Epithelial cell of esophagus (primary cell): Measurements from ENCODE around the gene NECAB3.

Experiments
- DNase-seq: peaks from one replicate; pipeline ENCODE4 v3.0.0; 2010; ENCODE audit warnings: low read depth
- H3K4me3 ChIP-seq: 2 replicates; pipeline ENCODE4 v1.5.1; 2011; ENCODE audit warnings: mild to moderate bottlenecking, low read length, control low read depth
- TF ChIP-seq, protein P1 (sequence below): IDR thresholded peaks from 2 replicates; pipeline ENCODE4 v1.5.1; 2011; ENCODE audit warnings: low read depth, mild to moderate bottlenecking, low read length, control low read depth, inconsistent platforms; ENCODE audit not compliant: insufficient read depth; ENCODE audit errors: missing control alignments

Gene NECAB3

GRCh38 chr20:33681288-33681687, 7.1 kb upstream of the NECAB3 start:
- no peak for DNase-seq
- H3K4me3 ChIP-seq: no peak overlapping the region
- TF ChIP-seq, protein P1, sequence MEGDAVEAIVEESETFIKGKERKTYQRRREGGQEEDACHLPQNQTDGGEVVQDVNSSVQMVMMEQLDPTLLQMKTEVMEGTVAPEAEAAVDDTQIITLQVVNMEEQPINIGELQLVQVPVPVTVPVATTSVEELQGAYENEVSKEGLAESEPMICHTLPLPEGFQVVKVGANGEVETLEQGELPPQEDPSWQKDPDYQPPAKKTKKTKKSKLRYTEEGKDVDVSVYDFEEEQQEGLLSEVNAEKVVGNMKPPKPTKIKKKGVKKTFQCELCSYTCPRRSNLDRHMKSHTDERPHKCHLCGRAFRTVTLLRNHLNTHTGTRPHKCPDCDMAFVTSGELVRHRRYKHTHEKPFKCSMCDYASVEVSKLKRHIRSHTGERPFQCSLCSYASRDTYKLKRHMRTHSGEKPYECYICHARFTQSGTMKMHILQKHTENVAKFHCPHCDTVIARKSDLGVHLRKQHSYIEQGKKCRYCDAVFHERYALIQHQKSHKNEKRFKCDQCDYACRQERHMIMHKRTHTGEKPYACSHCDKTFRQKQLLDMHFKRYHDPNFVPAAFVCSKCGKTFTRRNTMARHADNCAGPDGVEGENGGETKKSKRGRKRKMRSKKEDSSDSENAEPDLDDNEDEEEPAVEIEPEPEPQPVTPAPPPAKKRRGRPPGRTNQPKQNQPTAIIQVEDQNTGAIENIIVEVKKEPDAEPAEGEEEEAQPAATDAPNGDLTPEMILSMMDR: no peak

- H3K4me3 ChIP-seq: no peak overlapping the region
- TF ChIP-seq, protein P1: no peak
- no peak for DNase-seq
These were observed 6.5 kb upstream of the NECAB3 start for GRCh38 chr20:33680686-33681085.

DNA sequence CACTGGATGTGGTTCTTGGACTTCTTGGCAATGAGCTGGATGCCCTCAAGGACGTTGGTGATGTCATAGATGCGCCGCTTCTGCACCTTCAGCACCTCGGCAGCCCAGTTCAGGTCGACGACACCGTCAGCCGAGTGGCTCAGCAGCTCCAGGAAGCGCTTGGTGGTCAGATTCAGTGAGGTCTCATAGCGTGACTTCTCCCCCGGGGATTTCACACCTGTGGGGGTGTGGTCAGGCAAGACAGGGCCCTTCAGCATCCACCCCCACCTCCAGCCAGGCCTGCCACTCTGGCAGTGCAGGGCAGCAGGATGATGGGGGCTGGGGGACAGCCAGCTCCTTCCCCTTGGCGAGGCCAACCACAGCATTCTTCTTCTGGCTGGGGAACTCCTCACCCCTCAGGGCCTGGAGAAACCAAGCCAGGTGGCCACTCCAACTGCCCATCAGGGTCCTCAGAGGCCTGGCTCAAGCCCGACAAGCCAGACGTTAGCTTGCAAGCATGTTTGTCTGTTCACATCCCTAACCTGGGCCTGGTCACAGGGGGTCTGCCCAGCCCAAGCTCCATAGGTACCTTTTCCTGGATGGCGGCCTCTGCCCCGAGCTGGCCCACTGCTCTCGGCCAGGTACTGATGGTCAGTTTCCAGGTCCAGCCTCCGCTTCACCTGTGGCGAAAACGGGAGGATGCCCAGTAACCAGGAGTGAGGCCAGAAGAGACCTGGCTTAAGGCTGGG, 5.7 kb upstream of the NECAB3 start:
- DNase-seq: no peak
- TF ChIP-seq, protein P1: no peak
- H3K4me3 ChIP-seq: no peak overlapping the region

DNA sequence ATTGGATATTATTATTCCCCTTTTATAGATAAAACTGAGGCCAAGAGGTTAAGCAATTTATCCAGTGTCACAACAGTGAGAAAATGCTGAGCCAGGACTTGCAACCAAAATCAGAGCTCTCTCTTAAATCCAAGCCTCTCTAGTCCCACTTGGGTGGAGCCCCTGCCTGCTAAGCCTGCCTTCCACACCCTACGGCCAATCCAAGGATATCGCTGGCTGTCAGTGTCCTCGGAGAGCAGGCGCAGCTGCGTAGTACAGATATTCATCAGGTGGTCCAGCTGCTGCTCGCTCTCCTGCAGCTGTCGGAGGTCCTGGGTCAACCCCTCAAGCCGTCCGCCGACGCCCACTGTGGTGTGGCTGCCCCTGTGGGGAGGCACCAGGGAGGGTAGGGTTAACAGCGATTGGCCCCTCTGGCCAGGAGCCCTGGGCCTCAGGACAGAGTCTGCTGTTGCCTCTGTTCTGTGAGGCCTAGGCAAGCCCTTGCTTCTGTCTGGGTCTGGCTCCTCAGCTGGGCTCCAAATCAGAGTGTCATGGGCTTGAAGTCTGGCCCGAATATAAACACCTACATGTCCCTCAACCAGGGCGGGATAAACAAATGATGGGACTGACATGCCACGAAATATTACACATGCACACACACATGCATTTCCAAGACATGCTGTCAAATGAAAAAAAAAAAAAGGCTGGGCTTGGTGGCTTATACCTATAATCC, 3.9 kb upstream of the NECAB3 start:
- TF ChIP-seq, protein P1: no peak
- no peak for DNase-seq
- no peak overlapping the region for H3K4me3 ChIP-seq

- DNase-seq: no peak
- H3K4me3 ChIP-seq: no peak overlapping the region
- TF ChIP-seq, protein P1: no peak
These were observed 2.7 kb upstream of the NECAB3 start for GRCh38 chr20:33676652-33677645.

- TF ChIP-seq, protein P1: no peak
- no peak for DNase-seq
- no peak overlapping the region for H3K4me3 ChIP-seq
These were observed 1.9 kb upstream of the NECAB3 start for GRCh38 chr20:33676121-33676520.
